RKO (cell line): ENCODE measurements around the gene OAF.
A peak's percentile ranks its signal among the peaks of the same experiment; 100 is the strongest.

Experiments used
- DNase-seq: peaks from one replicate; pipeline ENCODE4 v3.0.0-alpha.2; 2016; ENCODE audit warnings: low spot score

Gene OAF

DNA sequence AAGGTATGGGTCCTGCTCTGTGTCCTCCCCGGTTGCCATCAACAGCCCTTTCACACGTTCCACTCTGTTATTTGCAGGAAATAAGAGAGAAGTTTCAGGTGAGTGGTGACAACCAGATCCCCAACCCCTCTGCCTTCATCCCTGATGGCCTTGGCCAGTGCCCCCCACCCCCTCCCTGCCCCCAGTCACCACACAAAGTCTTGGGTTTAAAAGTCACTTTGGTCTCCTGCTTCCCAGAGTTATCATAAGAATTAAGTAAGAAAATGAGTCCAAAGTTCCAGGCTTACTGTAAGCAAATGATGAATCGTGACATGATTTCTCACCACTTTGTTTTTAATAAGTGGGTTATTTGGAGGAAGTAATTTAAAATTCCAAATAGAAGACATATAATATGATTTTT lies 9.2 kb upstream of the OAF start:
- DNase-seq, result no peak

DNA sequence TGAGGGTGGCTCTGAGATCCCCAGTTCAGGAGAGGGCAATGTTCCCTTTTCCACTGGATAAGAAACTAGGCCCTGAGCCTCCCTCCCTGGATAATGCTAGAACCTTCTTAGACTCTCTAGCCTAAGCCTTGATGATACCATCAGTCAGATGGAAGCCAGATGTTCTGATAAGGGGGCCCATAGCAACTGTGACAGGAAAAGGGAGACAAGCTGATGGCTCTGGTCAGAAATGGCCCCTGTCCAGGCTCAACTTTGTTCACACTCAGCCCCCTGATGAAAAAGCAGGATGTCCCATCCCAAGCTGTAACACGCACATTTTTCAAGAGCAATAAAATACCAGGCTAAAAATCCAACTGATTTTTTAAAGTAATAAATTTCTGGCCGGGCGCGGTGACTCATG lies 7.2 kb upstream of the OAF start:
- no peak for DNase-seq

DNA sequence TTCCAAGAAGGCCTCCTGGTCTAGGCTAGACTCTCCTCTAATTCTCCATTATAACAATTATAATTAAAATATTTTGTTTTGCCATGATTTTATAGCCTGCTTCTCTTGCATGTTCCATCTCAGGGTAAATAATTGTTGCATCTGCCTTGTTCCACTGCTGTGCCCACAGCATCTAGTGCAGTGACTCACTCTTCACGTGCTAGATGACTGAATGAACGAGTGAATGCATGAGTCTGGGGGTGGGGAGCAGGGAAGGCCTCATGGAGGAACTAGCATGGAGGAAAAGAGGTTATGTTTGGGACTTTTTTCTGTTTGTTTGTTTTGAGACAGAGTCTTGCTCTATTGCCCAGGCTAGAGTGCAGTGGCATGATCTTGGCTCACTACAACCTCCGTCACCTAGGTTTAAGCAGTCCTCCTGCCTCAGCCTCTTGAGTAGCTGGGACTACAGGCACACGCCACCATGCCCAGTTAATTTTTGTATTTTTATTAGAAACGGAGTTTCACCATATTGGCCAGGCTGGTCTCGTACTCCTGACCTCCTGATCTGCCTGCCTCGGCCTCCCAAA lies 5.2 kb upstream of the OAF start:
- DNase-seq, result peak; percentile 44

DNA sequence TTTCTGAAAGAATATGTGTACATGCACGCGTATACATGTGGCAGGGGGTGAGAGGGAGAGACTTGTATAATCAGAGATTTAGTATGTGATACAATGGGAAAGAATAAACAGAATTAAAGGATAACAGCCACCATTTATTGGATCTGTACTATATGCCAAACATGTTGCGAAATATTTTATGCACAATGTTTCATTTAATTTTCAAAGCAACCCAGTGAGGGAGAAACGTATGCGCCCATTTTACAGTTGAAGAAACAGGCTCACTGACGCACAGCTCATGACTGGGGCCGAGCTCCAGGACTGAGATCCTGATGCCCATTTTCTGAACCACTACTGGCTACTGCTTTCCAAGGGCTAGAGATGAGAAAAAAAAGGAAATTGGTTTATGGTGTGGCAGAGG lies 3.3 kb upstream of the OAF start:
- no peak for DNase-seq

DNA sequence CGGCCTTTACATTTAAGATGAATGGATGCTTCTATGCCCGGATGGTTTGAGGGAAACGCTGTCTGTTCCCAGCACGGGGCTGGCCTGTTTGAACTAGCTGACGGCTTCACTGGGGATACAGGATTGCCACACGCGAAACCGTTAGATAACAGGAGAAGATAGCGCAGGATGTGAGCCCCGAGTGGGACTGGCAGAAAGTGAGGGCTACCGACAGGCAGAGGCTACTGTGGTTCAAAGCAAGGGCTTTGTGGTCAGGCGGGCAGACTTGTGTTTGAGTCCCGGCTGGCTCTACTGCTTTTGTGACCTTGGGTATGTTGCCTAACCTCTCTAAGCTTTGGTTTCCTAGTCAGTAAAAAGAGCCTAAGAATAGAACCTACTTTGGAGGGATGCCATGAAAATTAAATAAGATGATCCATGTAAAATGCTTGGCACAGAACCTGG lies 2.8 kb upstream of the OAF start:
- DNase-seq, result no peak

DNA sequence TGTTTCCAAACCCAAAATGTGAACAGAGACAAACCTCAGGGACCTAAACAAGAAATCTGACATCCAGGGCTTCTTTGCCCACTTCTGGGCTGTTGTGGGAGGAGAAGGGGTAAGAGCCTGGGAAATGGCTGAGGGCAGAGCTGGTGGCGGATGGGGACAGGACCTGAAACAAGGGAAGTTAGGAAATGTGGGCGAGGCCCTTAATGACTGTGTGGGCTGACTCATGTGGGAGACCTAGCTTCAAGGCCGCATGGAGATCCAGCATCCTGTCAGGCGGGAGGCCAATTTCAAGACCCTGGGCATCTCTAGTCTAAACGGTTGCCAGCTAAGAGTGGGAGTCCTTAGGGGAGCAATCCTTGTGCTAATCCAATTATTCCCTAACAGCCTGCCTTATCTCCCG lies 2.1 kb upstream of the OAF start:
- DNase-seq, result peak; percentile 56

DNA sequence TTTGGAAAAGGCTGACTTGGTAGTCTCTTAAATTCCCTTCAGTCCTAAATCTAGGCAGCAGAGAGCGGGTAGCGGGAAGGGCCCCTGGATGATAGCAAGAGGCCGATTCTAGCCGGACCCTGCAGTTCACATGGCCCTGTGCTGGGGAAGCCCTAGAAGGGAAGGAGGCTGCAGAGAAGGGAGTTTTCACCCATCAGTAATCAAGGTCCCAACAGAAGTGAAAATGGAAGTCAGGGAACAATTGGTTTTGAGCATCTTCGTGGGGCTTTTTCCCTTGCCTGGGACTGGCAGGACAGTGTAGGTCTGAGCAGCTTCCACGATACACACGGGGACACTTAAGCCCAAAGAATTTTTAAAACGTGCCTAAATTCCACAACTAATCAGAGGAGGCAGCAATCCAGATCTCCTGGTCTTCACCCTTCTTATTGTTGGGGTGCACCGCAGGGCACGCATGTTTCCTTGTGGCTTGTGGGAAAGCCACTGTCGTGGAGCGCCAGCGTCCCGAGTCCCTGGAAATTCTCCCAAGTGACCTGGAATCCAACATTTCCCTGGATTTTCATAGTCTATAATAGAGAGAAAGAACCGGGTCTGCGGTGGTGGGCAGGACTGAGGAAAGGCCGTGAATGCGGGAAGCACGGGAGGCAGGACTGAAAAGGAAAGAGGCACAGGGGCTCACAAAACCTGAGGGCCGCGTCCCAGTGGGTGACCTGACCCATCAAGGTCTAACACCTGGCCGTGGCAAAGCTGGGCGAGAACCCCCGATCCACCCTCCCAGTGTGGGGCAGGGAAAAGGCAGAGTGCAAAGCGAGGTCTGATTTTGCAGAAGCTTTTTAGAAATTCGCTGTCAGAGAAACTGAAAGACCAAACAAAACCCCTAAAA lies 846 bp upstream of the OAF start:
- no peak for DNase-seq

DNA sequence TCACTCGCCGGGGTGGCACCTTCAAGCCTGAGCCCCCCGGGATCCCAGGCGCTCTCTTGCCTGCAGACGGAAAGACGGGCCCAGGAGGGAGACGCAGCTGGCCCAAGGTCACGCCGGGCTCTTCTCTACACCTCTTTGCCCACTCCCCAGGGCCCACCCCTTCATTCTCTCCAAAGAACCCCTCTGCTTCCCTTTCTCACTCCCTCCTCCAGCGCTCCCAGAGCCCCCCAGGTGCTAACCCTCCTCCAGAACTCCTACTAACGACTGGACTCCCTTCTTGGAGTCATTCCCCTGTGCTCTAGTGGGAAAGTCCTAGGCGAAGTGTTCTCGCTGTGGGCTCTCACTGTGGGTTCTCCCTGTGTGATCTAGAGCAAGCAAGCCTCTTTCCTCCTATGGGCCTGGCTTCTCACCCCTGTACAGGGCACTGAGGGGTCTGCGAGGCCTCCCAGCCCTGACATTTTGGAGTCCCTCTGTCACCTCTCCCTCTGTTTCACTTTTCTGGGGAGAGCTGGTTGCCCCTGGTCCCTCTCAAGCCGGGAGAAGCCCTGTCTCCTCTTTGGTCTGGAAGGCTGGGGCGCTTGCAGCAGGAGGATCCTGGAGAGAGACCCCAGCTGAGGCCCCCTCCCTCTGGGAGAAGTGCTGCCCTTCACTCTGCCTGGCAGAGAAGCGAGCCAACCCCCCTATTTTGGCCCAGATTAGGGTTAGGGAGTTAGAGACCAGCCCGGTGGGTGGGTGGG lies 858 bp downstream of the OAF start:
- DNase-seq, result peak; percentile 20

DNA sequence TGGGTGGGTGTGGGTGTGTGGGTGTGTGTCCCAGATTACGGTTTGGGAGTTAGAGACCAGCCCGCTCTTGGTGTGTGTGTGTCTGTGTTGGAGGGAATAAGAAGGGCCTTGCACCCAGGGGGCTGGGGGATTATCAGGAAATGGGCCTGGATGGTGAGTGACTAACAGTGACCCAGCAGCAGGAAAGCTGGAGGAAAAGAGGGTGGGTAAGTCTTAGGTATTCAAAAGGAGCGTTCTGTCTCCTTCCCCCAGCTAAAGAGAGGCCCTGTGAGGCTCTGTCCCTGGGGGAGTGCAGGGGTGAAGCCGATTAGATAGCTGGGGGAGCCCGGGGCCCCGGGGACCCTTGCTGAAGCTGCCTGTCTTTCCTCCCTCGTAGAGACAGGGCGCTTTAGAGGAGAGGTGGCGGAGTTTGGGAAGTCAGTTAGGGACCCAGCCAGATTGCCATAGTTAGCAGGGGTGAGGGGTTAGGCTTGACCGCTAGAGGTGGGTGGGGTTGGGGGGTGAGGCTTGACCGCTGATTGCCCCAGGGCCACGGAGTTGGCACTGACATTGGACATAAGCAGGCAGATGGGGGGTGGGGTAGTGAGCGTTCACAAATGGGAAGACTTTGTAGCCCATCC lies 1.5 kb downstream of the OAF start:
- peak; percentile 54 for DNase-seq

DNA sequence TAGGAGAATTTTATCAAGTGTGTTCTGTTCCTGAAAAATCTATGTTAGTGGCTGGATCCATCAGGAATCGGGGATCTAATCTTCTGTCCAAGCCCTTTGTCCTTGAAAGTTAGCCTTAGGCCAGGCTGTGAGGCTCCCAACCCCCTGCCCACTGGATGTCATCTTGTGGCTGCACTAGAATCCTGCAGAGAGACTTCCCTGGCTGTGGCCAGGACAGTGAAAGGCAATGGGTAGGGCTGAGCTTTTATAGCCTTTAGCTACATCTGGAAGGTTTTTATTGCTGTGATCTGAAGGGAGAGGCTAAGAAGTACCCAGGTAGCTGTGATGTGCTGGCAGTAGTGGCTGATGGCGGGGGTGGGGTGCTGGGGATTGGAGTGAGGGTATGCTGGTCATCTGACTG lies 2.1 kb downstream of the OAF start:
- DNase-seq, result no peak

DNA sequence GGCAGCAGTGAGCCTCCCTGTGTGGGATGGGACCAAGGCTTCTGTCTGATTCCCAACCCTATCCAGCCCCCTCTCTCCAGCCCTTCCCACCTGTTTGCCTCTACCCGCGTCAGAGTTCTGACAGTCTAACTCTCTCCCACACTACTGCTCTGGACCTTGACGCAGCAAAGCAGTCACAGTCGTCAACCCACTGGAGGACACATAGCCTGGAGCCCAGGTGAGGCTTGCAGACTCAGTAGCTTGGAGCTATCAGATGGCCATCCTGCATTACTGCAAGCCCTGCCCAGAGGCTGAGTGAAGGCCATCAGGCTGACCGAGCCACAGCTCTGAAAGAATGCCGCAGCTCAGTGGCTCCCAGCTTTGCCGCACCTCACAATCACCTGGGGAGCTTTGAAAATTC lies 3.7 kb downstream of the OAF start:
- no peak for DNase-seq

DNA sequence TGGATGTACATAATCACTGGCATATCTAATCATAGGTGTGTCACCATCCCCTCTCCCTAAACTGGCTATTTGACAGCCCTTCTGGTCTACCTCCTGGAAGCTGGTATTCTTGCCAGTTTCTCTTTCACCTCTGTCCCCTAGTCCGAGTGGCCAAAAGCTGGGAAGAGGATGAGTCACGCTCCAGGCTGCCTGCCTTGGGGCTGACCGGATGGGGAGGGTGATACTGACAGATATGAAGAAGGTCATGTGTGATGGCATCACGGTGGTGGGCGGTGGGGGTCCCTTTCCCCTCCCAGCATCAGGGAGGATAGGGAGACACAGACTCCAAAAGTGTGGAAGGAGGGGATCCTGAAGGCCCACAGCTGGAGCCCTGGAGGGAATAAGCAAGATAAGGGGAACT lies 4.8 kb downstream of the OAF start:
- no peak for DNase-seq

DNA sequence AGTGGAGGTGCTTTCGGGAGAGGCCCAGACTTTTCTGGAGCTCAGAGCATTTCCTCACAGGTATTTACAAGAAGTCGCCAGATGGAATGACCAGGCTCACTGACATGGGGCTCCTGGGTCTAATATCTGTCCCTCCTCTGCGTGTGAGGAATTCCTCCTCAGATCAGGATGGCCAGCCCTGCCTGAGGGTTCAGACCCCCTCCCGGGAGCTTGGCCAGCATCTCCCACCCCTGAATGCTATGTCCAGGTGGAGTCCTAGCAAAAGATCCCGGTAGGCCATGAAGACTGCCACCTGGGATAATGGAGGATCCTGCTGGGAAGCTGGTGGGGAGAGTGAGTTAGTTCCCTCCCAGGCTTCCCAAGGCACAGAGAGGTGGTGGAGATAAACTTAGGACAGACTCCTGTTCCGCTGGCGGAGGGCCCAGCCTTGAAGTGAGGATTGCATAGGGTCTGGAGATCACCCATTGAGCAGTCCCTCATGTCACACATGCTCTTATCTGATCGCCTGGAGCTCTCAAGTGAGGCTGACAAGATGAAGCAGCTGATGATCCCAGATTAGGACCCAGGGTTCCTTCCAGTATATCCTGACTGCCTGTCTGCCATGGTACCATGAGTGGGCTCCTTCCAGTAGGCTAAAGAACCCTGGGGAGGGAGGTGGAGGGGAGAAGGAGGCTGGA lies 5.7 kb downstream of the OAF start:
- no peak for DNase-seq

DNA sequence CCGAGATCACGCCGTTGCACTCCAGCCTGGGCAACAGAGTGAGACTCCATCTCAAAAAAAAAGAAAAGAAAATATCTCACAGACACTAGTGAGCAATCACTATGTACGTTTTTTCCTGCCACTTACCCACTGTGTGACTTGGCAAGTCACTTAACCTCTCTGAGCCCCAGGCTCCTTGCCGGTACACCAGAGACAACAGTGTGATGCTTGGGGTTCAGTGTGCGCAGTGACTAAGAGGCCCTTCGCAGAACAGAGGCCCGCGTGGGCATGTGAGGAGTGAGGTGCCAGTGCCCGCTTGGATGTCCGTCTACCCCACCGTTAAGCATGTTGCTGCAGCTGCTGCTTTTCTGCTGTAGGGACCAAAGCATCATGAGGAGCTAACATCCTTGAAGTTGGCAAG lies 6.7 kb downstream of the OAF start:
- DNase-seq, result no peak

DNA sequence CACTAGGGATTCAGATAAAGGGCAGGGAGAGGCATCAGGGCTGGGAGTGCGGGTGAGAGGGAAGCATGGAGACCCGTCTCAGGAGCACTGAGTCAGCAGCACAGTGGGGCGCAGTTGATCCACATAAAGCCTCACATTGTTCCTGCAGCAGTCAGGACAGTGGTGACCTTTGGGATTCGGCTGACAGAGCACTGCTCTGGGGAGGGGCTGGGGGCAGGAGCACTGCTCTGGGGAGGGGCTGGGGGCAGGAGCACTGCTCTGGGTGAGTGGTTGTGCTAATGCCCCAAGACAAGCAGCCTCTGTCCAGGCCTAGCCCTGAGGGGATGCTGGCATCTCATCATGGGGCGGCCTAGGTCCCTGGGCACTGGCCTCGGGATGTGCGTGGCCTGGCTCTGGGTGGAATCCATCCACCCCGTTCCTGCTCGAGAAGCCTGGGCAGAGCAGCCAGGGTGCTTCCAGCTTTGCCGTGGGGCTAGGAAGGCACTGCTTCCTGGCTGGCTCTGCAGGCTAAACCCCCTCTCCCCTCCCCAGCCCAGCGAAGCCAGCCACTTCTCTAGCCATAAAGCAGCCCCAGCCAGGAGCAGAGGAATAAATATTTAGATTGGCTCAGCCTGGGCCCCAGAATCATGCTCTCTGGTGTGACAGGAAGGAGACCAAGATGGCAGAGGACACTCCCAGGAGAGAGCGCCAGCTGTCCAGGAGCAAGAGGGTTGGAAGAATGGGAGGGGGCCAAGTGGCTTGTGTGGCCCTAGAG lies 7.3 kb downstream of the OAF start:
- no peak for DNase-seq

DNA sequence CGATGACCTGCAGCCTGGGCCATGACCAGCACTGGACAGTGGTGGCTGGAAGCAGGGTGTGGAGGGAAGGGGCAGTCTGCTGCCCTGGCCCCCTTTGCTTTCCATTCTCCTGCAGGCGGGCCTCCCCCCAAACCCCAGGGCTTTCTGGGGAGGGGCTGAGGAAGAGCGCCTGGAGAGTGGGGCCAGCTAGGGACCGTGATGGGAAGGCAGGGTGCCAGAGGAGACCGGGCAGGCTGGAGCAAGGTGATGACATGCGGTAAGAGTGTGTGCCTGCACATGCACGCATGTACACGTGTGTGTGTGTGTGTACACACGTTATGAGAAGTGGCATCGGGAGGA lies 7.8 kb downstream of the OAF start:
- no peak for DNase-seq

DNA sequence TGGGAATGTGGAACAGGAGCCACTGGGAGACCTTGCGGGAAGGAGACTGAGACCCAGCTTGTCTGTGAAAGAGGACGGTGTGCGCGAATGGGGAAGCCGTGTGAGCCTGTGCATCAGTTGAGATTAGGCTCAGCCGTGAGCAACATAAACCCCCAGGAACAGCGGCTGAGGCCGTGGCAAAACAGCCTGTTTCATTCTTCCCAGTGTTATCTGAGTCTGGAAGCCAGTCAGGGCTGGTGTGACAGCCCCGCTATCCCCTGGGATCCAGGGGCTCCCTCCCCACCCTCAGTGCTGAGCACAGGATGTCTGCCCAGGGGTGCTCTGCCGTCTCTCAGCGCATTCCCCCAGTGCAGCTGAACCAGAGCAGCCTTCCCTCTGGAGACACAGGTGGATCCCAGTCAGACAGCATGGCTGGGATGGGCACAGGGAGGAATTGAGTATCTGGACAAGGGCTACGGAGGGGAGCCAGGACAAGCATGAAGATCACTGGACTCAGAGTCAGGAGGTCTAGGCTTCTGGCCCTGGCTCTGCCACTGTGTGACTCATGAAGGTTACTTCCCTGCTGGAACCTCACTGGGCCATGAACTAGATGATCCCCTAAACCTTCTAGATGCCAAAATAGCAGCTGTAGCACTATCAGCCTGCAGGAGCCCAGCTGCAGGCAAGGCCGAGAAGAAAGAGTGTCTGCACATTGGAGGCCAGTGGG lies 8.6 kb downstream of the OAF start:
- no peak for DNase-seq

DNA sequence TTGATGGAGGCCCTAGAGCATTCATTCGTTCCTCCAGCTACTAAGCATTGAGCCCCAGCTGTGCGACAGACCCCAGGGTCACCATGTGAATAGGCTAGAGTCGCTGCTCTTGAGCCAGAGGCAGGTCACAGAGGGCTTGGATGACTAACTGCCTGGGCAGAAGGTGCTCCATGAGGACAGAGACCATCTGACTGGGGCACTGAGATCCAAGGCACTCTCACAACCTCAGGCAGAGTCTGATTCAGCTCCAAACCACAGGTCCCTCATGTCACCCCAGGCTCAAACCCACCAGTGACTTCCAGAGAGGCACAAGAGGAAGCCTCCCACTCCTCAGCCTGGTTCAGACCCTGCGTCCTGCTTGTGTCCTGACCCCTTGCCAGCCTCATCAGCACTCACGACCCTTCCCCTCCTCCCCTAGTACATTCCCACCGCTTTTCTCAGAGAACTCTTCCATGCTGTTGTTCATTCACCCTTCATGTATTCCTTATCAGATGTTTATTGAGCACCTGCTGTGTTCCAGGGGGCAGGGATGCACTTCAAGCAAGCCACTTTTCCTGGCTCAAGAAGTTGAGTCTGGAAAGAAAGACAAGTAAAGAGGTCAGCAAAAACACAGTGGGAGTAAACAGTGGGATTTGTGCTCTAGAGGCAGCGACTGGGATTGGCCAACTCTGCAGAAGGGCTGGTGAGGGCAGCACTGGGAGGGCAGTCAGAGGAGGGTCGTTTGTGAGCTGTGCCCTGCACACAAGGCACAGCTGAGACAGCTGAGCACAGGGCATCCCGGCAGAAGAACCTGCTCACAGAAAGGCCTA lies 9.3 kb downstream of the OAF start:
- no peak for DNase-seq

DNA sequence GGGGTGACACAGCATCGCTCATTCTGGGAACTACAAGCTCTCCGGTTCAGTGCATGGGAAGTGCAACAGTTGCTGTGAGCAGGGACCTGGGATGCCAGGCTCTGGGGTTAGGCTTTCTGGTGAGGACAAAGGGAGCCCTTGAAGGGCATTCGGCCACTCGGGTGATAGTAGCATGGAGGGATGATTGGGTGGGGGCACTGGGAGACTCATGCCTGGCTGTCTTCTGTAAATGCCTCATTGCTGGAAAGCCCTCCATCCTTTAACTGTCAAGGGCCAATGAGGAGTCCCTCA lies 9.9 kb downstream of the OAF start:
- DNase-seq, result no peak

DNA sequence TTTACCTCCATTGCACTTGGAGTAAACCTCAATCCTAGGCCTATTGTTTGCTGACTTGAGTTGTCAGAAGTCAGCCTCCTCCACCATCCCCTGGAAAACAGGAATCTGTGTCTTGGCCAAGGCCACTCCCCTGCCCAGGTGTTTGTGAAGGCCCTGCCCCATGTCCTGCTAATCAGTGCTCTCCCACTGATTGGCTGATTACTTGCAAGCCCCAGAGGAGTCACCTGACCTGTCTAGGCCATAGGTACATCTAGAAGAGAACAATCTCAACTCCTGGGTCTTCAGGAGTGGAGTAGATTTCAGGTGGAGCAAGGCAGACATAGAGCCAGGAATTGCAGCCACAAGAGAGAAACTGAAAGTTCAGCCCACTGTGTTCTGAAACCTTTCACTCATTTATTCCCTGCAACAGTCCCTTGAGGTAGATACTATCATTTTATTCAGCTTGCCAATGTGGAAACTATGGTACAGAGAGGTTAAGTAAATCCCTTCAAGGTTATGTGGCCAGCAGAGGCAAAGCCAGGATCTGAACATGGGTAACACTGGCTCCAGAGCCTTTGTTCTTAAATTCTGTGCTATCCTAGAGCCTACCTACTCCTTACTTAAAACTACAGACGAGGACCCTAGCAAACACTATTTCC lies 10.4 kb downstream of the OAF start:
- DNase-seq, result no peak
